ENCODE data around the gene GIMD1. TPM values are rescaled to one million over a fixed set of nuclear protein-coding genes. Genes with fewer than 3 reads are reported as not detected.

Gene GIMD1
- total RNA-seq, 1 donor, result not detected

GRCh38 chr4:106366026-106366425 lies 2.6 kb downstream of the GIMD1 start:
- no peaks in the 10 kb centered on the region for H3K9me3 ChIP-seq (ENCODE audit: low read depth, low read length)
- no peaks in the 10 kb centered on the region for H3K4me1 ChIP-seq (ENCODE audit: insufficient read depth, low read length)
- peaks cover 1% of the 10 kb centered on the region for H3K27me3 ChIP-seq (ENCODE audit: insufficient read depth, low read length)
- H3K4me3 ChIP-seq (ENCODE audit: low read length), result no peak overlapping the region

GRCh38 chr4:106365613-106366012 lies 3.0 kb downstream of the GIMD1 start:
- Histone ChIP-seq H3K4me1 (ENCODE audit: insufficient read depth, low read length) (no peaks in the 10 kb centered on the region), H3K9me3 (ENCODE audit: low read depth, low read length) (no peaks in the 10 kb centered on the region), H3K27me3 (ENCODE audit: insufficient read depth, low read length) (no peaks in the 10 kb centered on the region), H3K4me3 (ENCODE audit: low read length) (no peak overlapping the region)

GRCh38 chr4:106364282-106364681 lies 4.3 kb downstream of the GIMD1 start:
- H3K4me3 ChIP-seq (ENCODE audit: low read length), result no peak overlapping the region
- no peaks in the 10 kb centered on the region for H3K4me1 ChIP-seq (ENCODE audit: insufficient read depth, low read length)
- no peaks in the 10 kb centered on the region for H3K9me3 ChIP-seq (ENCODE audit: low read depth, low read length)
- no peaks in the 10 kb centered on the region for H3K27me3 ChIP-seq (ENCODE audit: insufficient read depth, low read length)

GRCh38 chr4:106362086-106362825 lies 6.3 kb downstream of the GIMD1 start:
- no peak overlapping the region for H3K4me3 ChIP-seq (ENCODE audit: low read length)
- no peaks in the 10 kb centered on the region for H3K9me3 ChIP-seq (ENCODE audit: low read depth, low read length)
- H3K4me1 ChIP-seq (ENCODE audit: insufficient read depth, low read length), result no peaks in the 10 kb centered on the region

GRCh38 chr4:106358899-106359298 lies 9.7 kb downstream of the GIMD1 start:
- H3K4me3 ChIP-seq (ENCODE audit: low read length), result no peak overlapping the region
- H3K4me1 ChIP-seq (ENCODE audit: insufficient read depth, low read length), result no peaks in the 10 kb centered on the region
- H3K27me3 ChIP-seq (ENCODE audit: insufficient read depth, low read length), result no peaks in the 10 kb centered on the region
- no peaks in the 10 kb centered on the region for H3K9me3 ChIP-seq (ENCODE audit: low read depth, low read length)

More at GRCh38 chr4:106362086-106362825, 6.3 kb downstream of the GIMD1 start:
- no peaks in the 10 kb centered on the region for H3K27me3 ChIP-seq (ENCODE audit: insufficient read depth, low read length)

GRCh38 chr4:106355193-106355592 lies 13.4 kb downstream of the GIMD1 start:
- Histone ChIP-seq H3K4me3 (ENCODE audit: low read length) (no peak overlapping the region), H3K27me3 (ENCODE audit: insufficient read depth, low read length) (no peaks in the 10 kb centered on the region), H3K9me3 (ENCODE audit: low read depth, low read length) (no peaks in the 10 kb centered on the region), H3K4me1 (ENCODE audit: insufficient read depth, low read length) (no peaks in the 10 kb centered on the region)

GRCh38 chr4:106353786-106354185 lies 14.8 kb downstream of the GIMD1 start:
- Histone ChIP-seq H3K4me1 (ENCODE audit: insufficient read depth, low read length) (no peaks in the 10 kb centered on the region), H3K9me3 (ENCODE audit: low read depth, low read length) (no peaks in the 10 kb centered on the region), H3K4me3 (ENCODE audit: low read length) (no peak overlapping the region), H3K27me3 (ENCODE audit: insufficient read depth, low read length) (no peaks in the 10 kb centered on the region)

GRCh38 chr4:106351016-106351415 lies 17.6 kb downstream of the GIMD1 start:
- H3K27me3 ChIP-seq (ENCODE audit: insufficient read depth, low read length), result no peaks in the 10 kb centered on the region
- H3K4me3 ChIP-seq (ENCODE audit: low read length), result no peak overlapping the region
- H3K4me1 ChIP-seq (ENCODE audit: insufficient read depth, low read length), result no peaks in the 10 kb centered on the region
- H3K9me3 ChIP-seq (ENCODE audit: low read depth, low read length), result no peaks in the 10 kb centered on the region

- H3K4me3 ChIP-seq (ENCODE audit: low read length), result no peak overlapping the region
- H3K4me1 ChIP-seq (ENCODE audit: insufficient read depth, low read length), result no peaks in the 10 kb centered on the region
- no peaks in the 10 kb centered on the region for H3K27me3 ChIP-seq (ENCODE audit: insufficient read depth, low read length)
- H3K9me3 ChIP-seq (ENCODE audit: low read depth, low read length), result no peaks in the 10 kb centered on the region
Measured at GRCh38 chr4:106347167-106347566, 21.4 kb downstream of the GIMD1 start.

- no peaks in the 10 kb centered on the region for H3K9me3 ChIP-seq (ENCODE audit: low read depth, low read length)
- H3K4me3 ChIP-seq (ENCODE audit: low read length), result no peak overlapping the region
- H3K27me3 ChIP-seq (ENCODE audit: insufficient read depth, low read length), result no peaks in the 10 kb centered on the region
- no peaks in the 10 kb centered on the region for H3K4me1 ChIP-seq (ENCODE audit: insufficient read depth, low read length)
Measured at GRCh38 chr4:106344647-106344970, 24.0 kb downstream of the GIMD1 start.

GRCh38 chr4:106343865-106344646 lies 24.5 kb downstream of the GIMD1 start:
- Histone ChIP-seq H3K4me3 (ENCODE audit: low read length) (no peak overlapping the region), H3K4me1 (ENCODE audit: insufficient read depth, low read length) (no peaks in the 10 kb centered on the region), H3K9me3 (ENCODE audit: low read depth, low read length) (no peaks in the 10 kb centered on the region), H3K27me3 (ENCODE audit: insufficient read depth, low read length) (no peaks in the 10 kb centered on the region)

GRCh38 chr4:106340774-106341173 lies 27.8 kb downstream of the GIMD1 start:
- Histone ChIP-seq H3K9me3 (ENCODE audit: low read depth, low read length) (no peaks in the 10 kb centered on the region), H3K4me3 (ENCODE audit: low read length) (no peak overlapping the region), H3K4me1 (ENCODE audit: insufficient read depth, low read length) (no peaks in the 10 kb centered on the region), H3K27me3 (ENCODE audit: insufficient read depth, low read length) (no peaks in the 10 kb centered on the region)

GRCh38 chr4:106339431-106339830 lies 29.1 kb downstream of the GIMD1 start:
- H3K4me1 ChIP-seq (ENCODE audit: insufficient read depth, low read length), result no peaks in the 10 kb centered on the region

GRCh38 chr4:106338671-106339070 lies 29.9 kb downstream of the GIMD1 start:
- Histone ChIP-seq H3K4me1 (ENCODE audit: insufficient read depth, low read length) (no peaks in the 10 kb centered on the region), H3K9me3 (ENCODE audit: low read depth, low read length) (no peaks in the 10 kb centered on the region), H3K27me3 (ENCODE audit: insufficient read depth, low read length) (no peaks in the 10 kb centered on the region), H3K4me3 (ENCODE audit: low read length) (no peak overlapping the region)

More at GRCh38 chr4:106339431-106339830, 29.1 kb downstream of the GIMD1 start:
- H3K9me3 ChIP-seq (ENCODE audit: low read depth, low read length), result no peaks in the 10 kb centered on the region
- H3K27me3 ChIP-seq (ENCODE audit: insufficient read depth, low read length), result no peaks in the 10 kb centered on the region
- H3K4me3 ChIP-seq (ENCODE audit: low read length), result no peak overlapping the region

GRCh38 chr4:106337916-106338315 lies 30.7 kb downstream of the GIMD1 start:
- Histone ChIP-seq H3K4me1 (ENCODE audit: insufficient read depth, low read length) (no peaks in the 10 kb centered on the region), H3K4me3 (ENCODE audit: low read length) (no peak overlapping the region), H3K9me3 (ENCODE audit: low read depth, low read length) (no peaks in the 10 kb centered on the region), H3K27me3 (ENCODE audit: insufficient read depth, low read length) (no peaks in the 10 kb centered on the region)

- Histone ChIP-seq H3K27me3 (ENCODE audit: insufficient read depth, low read length) (no peaks in the 10 kb centered on the region), H3K4me1 (ENCODE audit: insufficient read depth, low read length) (no peaks in the 10 kb centered on the region), H3K9me3 (ENCODE audit: low read depth, low read length) (no peaks in the 10 kb centered on the region), H3K4me3 (ENCODE audit: low read length) (no peak overlapping the region)
Measured at GRCh38 chr4:106336618-106337017, 32.0 kb downstream of the GIMD1 start.

All from mononuclear cell (primary cell).